HCT116 (cell line): Measurements from ENCODE around the gene TNFSF10. TPM values are rescaled to one million over a fixed set of nuclear protein-coding genes. Genes with fewer than 3 reads are reported as not detected.
"Not testable (repeated sequence)": the region's sequence is repeated elsewhere in the genome, so short reads cannot be mapped to it uniquely, and the experiment has no call there.

Experiments
- ATAC-seq: fragments of 200-7000 bp; cut with Tn5 transposase; 2 replicates; pipeline ENCODE4 v1.9.1; 2020; ENCODE audit warnings: mild to moderate bottlenecking, moderate library complexity
- BruUV-seq: library from RNA; stranded (reverse); fragments of 400-500 nt; replicated peaks from 2 replicates; lab custom pipeline; 2021; lab: Mats Ljungman, UMichigan
- CTCF ChIA-PET: fragments of 300-600 bp; sonication (Branson Sonifier 250); formaldehyde crosslinking; loops from one replicate; lab custom pipeline; 2021; ENCODE audit warnings: antibody characterized with exemption; lab: Charles Lee
- POLR2A ChIA-PET: fragments of 300-600, 350-600 bp; sonication (Branson Sonifier 250); formaldehyde crosslinking; loops from one replicate; lab custom pipeline; 2021; ENCODE audit warnings: antibody characterized with exemption; lab: Charles Lee
- RAD21 ChIA-PET, 2 experiments: fragments of 300-600 bp; sonication (Branson Sonifier 250); formaldehyde crosslinking; loops; one replicate each; lab custom pipeline; 2023; ENCODE audit warnings: low total read pairs in 2 of 2; ENCODE audit not compliant: uncharacterized antibody in 2 of 2, unreplicated experiment in 2 of 2, low non-redundant PET in 1 of 2; lab: Charles Lee
- DNase-seq: peaks from one replicate; pipeline ENCODE4 v3.0.0-alpha.2; 2010; ENCODE audit warnings: low read depth, low spot score
- H2AFZ ChIP-seq: fragments of 200-600 bp; shearing (Covaris generic), sonication (generic); 2 replicates; pipeline ENCODE4 v1.6.1; 2017; ENCODE audit warnings: low read depth, mixed run types, mixed read lengths, antibody characterized with exemption, low read length; ENCODE audit not compliant: poor library complexity, severe bottlenecking
- H3K27ac ChIP-seq: 2 replicates; pipeline ENCODE4 v1.5.1; 2012; ENCODE audit warnings: low read depth, low read length
- H3K27me3 ChIP-seq: fragments of 200-600 bp; sonication (generic); 2 replicates; pipeline ENCODE4 v1.6.1; 2016; ENCODE audit warnings: mixed run types, low read length, mixed read lengths; ENCODE audit not compliant: insufficient read depth
- H3K36me3 ChIP-seq, 2 experiments: fragments of 200-500 bp in 1 of 2; fragments of 200-600 bp in 1 of 2; sonication (Bioruptor generic) in 1 of 2; sonication (generic) in 1 of 2; 2 replicates each; pipeline versions ENCODE4 v1.5.1 to v1.6.1; 2014 to 2016; ENCODE audit warnings: low read length in 2 of 2, inconsistent platforms in 1 of 2, mixed read lengths in 1 of 2, mixed run types in 1 of 2; ENCODE audit not compliant: insufficient read depth in 2 of 2, control insufficient read depth in 1 of 2
- H3K4me1 ChIP-seq, 2 experiments: fragments of 200-600 bp in 1 of 2; sonication (generic) in 1 of 2; 2 replicates each; pipeline versions ENCODE4 v1.5.1 to v1.6.1; 2012 to 2017; ENCODE audit warnings: low read length in 2 of 2, inconsistent platforms in 1 of 2, mild to moderate bottlenecking in 1 of 2, mixed read lengths in 1 of 2, mixed run types in 1 of 2, moderate library complexity in 1 of 2; ENCODE audit not compliant: insufficient read depth in 2 of 2, control insufficient read depth in 1 of 2
- H3K4me2 ChIP-seq: fragments of 200-600 bp; sonication (generic); 2 replicates; pipeline ENCODE4 v1.6.1; 2017; ENCODE audit warnings: mixed run types, low read length, mixed read lengths
- H3K4me3 ChIP-seq, 2 experiments: fragments of 200-600 bp in 1 of 2; sonication (generic) in 1 of 2; replicated peaks in 1 of 2; 2 replicates each; pipeline ENCODE4 v1.5.1; 2011 to 2016; ENCODE audit warnings: low read length in 2 of 2, control low read depth in 1 of 2, low read depth in 1 of 2, mild to moderate bottlenecking in 1 of 2, mixed read lengths in 1 of 2, mixed run types in 1 of 2
- H3K79me2 ChIP-seq: fragments of 200-600 bp; sonication (generic); 2 replicates; pipeline ENCODE4 v1.6.1; 2017; ENCODE audit warnings: mild to moderate bottlenecking, mixed run types, low read length, moderate library complexity, mixed read lengths; ENCODE audit not compliant: insufficient read depth
- H3K9ac ChIP-seq: fragments of 200-600 bp; sonication (generic); 2 replicates; pipeline ENCODE4 v1.6.1; 2016; ENCODE audit warnings: low read length, mixed read lengths
- H3K9me2 ChIP-seq: fragments of 200-600 bp; sonication (generic), shearing (Covaris generic); 2 replicates; pipeline ENCODE4 v1.6.1; 2017; ENCODE audit warnings: mixed run types, mild to moderate bottlenecking, moderate library complexity; ENCODE audit not compliant: insufficient read depth
- H3K9me3 ChIP-seq, 2 experiments: fragments of 200-500 bp in 1 of 2; fragments of 200-600 bp in 1 of 2; sonication (Bioruptor generic) in 1 of 2; sonication (generic) in 1 of 2; 2 replicates each; pipeline ENCODE4 v1.6.1; 2014 to 2017; ENCODE audit warnings: low read length in 2 of 2, mixed read lengths in 2 of 2, inconsistent platforms in 1 of 2, low read depth in 1 of 2, mild to moderate bottlenecking in 1 of 2, mixed run types in 1 of 2, moderate library complexity in 1 of 2; ENCODE audit not compliant: control insufficient read depth in 1 of 2, insufficient read depth in 1 of 2
- H4K20me1 ChIP-seq: fragments of 200-600 bp; sonication (generic), shearing (Covaris generic); 2 replicates; pipeline ENCODE4 v1.6.1; 2017; ENCODE audit warnings: mixed run types, mild to moderate bottlenecking, moderate library complexity; ENCODE audit not compliant: insufficient read depth
- CBX3 ChIP-seq: IDR thresholded peaks from 2 replicates; pipeline ENCODE4 v1.6.1; 2012; ENCODE audit warnings: low read depth
- CEBPB ChIP-seq: IDR thresholded peaks from 2 replicates; pipeline ENCODE4 v1.6.1; 2012; ENCODE audit warnings: low read depth
- EGR1 ChIP-seq: IDR thresholded peaks from 2 replicates; pipeline ENCODE4 v1.6.1; 2012; ENCODE audit warnings: low read depth
- ELF1 ChIP-seq: IDR thresholded peaks from 2 replicates; pipeline ENCODE4 v1.6.1; 2012; ENCODE audit warnings: low read depth, borderline replicate concordance
- EZH2 ChIP-seq: fragments of 200-600 bp; sonication (generic); IDR thresholded peaks from 2 replicates; pipeline ENCODE4 v1.6.1; 2017; ENCODE audit warnings: antibody characterized with exemption, mixed run types
- EZH2phosphoT487 ChIP-seq: fragments of 200-600 bp; IDR thresholded peaks from 2 replicates; pipeline ENCODE4 v1.6.1; 2018; ENCODE audit warnings: antibody characterized with exemption, borderline replicate concordance
- FOSL1 ChIP-seq: IDR thresholded peaks from 2 replicates; pipeline ENCODE4 v1.6.1; 2012; ENCODE audit warnings: low read depth
- JUND ChIP-seq: IDR thresholded peaks from 2 replicates; pipeline ENCODE4 v1.6.1; 2012
- RAD21 ChIP-seq: IDR thresholded peaks from 2 replicates; pipeline ENCODE4 v1.6.1; 2012; ENCODE audit warnings: low read depth, mild to moderate bottlenecking
- SP1 ChIP-seq: IDR thresholded peaks from 2 replicates; pipeline ENCODE4 v1.6.1; 2012; ENCODE audit warnings: low read depth
- SRF ChIP-seq: IDR thresholded peaks from 2 replicates; pipeline ENCODE4 v1.6.1; 2012; ENCODE audit warnings: low read depth
- TCF7L2 ChIP-seq: IDR thresholded peaks from 2 replicates; pipeline ENCODE4 v1.7.0; 2011; ENCODE audit warnings: borderline replicate concordance, inconsistent platforms; ENCODE audit not compliant: insufficient read depth, insufficient read length; ENCODE audit errors: extremely low read depth
- YY1 ChIP-seq: IDR thresholded peaks from 2 replicates; pipeline ENCODE4 v1.6.1; 2011; ENCODE audit warnings: low read length, low read depth, moderate library complexity, mild to moderate bottlenecking; ENCODE audit not compliant: insufficient replicate concordance; ENCODE audit errors: extremely low read depth
- ZFX ChIP-seq: fragments of 450-650 bp; IDR thresholded peaks from 2 replicates; pipeline ENCODE4 v1.6.1; 2017
- ZNF274 ChIP-seq: fragments of 200-500 bp; sonication (Bioruptor generic); IDR thresholded peaks from 2 replicates; pipeline ENCODE4 v1.6.1; 2014; ENCODE audit warnings: mild to moderate bottlenecking, low read depth, low read length, inconsistent platforms
- intact Hi-C: fragments of 100-400 bp; cut with micrococcal nuclease; formaldehyde crosslinking; loops from 2 replicates; pipeline ENCODE4 v1.10.0; 2022
- total RNA-seq: library from RNA; stranded (reverse); gene quantifications from one replicate; pipeline ENCODE4 v1.2.1, GENCODE V29; 2021; ENCODE audit not compliant: unreplicated experiment

TNFSF10 gene
- total RNA-seq, 1 experiment from 2014 or later: 0.20 TPM

- no peak for DNase-seq
- no peak overlapping the region for H3K9ac ChIP-seq
- ChIA-PET RAD21 (no interaction called here), POLR2A (no interaction called here)
- H4K20me1 ChIP-seq: no peaks in the 10 kb centered on the region
- no TSS peak for BruUV-seq
- H3K36me3 ChIP-seq: no peaks in the 10 kb centered on the region
- no peak overlapping the region for H3K27ac ChIP-seq
- H3K4me2 ChIP-seq: no peak overlapping the region
- H3K4me3 ChIP-seq: no peak overlapping the region
- ATAC-seq: no peak
- peaks cover 0 to 5% of the 10 kb centered on the region in 2 experiments; a peak in 1 of 4 replicates for H3K4me1 ChIP-seq
- no peak overlapping the region for H2AFZ ChIP-seq
- no peaks in the 10 kb centered on the region for H3K9me3 ChIP-seq
- TF ChIP-seq ELF1: no peak
- TF ChIP-seq SRF: no peak
- TF ChIP-seq SP1: no peak
- TF ChIP-seq TCF7L2: no peak
- no peak for TF ChIP-seq ZNF274
- no peak for TF ChIP-seq FOSL1
- TF ChIP-seq ZFX: no peak
- TF ChIP-seq JUND: no peak
- TF ChIP-seq YY1: no peak
- TF ChIP-seq EZH2: no peak
- TF ChIP-seq EGR1: no peak
- TF ChIP-seq EZH2phosphoT487: no peak
- TF ChIP-seq, all 23 proteins: peak for 0
- no peaks in the 10 kb centered on the region for H3K27me3 ChIP-seq
- no peaks in the 10 kb centered on the region for H3K79me2 ChIP-seq
- intact Hi-C loops: no loop called here
- no peaks in the 10 kb centered on the region for H3K9me2 ChIP-seq
- CTCF ChIA-PET: no interaction called here
Measured at GRCh38 chr3:172525116-172525613, 1.9 kb upstream of the TNFSF10 start.

DNA sequence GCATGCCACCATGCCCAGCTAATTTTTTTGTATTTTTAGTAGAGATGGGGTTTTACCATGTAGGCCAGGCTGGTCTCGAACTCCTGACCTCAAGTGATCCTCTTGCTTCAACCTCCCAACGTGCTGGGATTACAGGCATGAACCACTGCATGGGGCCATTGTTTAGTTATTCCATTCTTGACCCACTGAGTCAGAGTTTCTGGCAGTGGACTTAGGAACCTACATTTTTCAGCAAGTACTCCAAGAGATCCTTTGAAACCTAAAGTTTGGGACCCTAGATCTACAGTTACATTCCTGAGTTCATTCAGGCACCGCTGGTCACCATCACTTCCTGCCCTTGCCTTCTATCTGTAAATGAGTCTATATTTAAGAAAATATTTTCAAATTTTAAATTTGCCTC lies 1.4 kb upstream of the TNFSF10 start:
- CTCF ChIA-PET: no interaction called here

DNA sequence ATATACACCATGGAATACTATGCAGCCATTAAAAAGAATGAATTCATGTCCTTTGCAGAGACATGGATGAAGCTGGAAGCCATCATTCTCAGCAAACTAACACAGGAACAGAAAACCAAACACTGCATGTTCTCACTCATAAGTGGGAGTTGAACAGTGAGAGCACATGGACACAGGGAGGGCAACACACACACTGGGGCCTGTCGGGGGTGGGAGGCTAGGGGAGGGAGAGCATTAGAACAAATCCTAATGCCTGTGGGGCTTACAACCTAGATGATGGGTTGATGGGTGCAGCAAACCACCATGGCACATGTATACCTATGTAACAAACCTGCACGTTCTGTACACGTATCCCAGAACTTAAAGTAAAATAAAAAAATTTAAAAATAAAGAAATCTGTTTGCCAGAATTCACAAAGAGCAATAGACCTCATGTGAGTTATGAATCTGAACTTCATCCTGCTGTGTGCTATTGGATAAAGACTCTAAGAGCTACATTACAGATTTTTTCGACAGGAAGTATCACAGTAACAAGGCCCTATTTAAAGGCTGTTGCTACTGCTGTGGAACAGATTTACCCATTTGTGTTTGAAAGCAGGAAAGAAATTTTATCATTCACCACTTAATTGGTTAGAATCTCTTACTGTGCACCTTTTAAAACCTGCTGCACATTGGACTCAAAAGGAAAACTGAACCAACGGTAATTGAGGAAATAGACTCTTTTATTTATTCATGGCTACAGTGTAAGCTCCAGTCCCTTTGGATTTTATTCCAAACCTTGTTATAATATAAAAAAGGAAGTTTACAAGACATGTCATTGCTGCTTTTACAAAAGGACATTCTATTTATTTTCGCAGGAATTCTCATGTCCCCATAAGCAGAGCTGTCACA lies 1.1 kb downstream of the TNFSF10 start:
- POLR2A ChIA-PET, H3K9me2 ChIP-seq, H3K27ac ChIP-seq, H3K36me3 ChIP-seq, H3K79me2 ChIP-seq, H3K4me3 ChIP-seq, H3K9me3 ChIP-seq, H3K4me1 ChIP-seq, BruUV-seq, CTCF ChIA-PET, DNase-seq, H3K9ac ChIP-seq, H3K27me3 ChIP-seq, H2AFZ ChIP-seq, ATAC-seq, H4K20me1 ChIP-seq, H3K4me2 ChIP-seq, intact Hi-C loops, RAD21 ChIA-PET: not testable (repeated sequence)

More for the DNA sequence above, 1.4 kb upstream of the TNFSF10 start:
- no peak for DNase-seq
- ChIA-PET POLR2A (no interaction called here), RAD21 (no interaction called here)
- H3K4me2 ChIP-seq: no peak overlapping the region
- H3K9me2 ChIP-seq: no peaks in the 10 kb centered on the region
- H3K79me2 ChIP-seq: no peaks in the 10 kb centered on the region
- intact Hi-C loops: no loop called here
- no peaks in the 10 kb centered on the region for H4K20me1 ChIP-seq
- peaks cover 0 to 5% of the 10 kb centered on the region in 2 experiments; a peak in 1 of 4 replicates for H3K4me1 ChIP-seq
- no peak overlapping the region for H3K4me3 ChIP-seq
- H3K27ac ChIP-seq: no peak overlapping the region
- no peak overlapping the region for H3K9ac ChIP-seq
- no peak overlapping the region for H2AFZ ChIP-seq
- H3K9me3 ChIP-seq: no peaks in the 10 kb centered on the region
- TF ChIP-seq CBX3 (no peak), CEBPB (no peak), EZH2 (no peak), SRF (no peak), JUND (no peak), RAD21 (no peak)
- BruUV-seq: no TSS peak
- H3K36me3 ChIP-seq: no peaks in the 10 kb centered on the region
- no peaks in the 10 kb centered on the region for H3K27me3 ChIP-seq
- no peak for ATAC-seq
